Stimulated activated memory B cell treated with anti-CD40 and anti-IgM and Interleukin-4, amounts not matched to agents 10 μg/mL and 1 μg/mL and 100 μg/mL, for 72 hours (primary cell): ENCODE measurements around the gene CPVL.

ENCODE experiments used
- ATAC-seq: fragments of 150-1000 bp; cut with Tn5 transposase; 2 replicates; pipeline ENCODE4 v1.10.0; 2021
- H3K27ac Mint-ChIP-seq: one replicate; pipeline ENCODE4 v1.8.0; 2022; ENCODE audit warnings: mild to moderate bottlenecking, mixed read lengths
- H3K27me3 Mint-ChIP-seq: one replicate; pipeline ENCODE4 v1.8.0; 2022; ENCODE audit warnings: mixed read lengths
- H3K36me3 Mint-ChIP-seq: one replicate; pipeline ENCODE4 v1.8.0; 2022; ENCODE audit warnings: mixed read lengths
- H3K4me1 Mint-ChIP-seq: one replicate; pipeline ENCODE4 v1.8.0; 2022; ENCODE audit warnings: mixed read lengths
- H3K4me3 Mint-ChIP-seq: one replicate; pipeline ENCODE4 v1.8.0; 2022; ENCODE audit warnings: mild to moderate bottlenecking, moderate library complexity, mixed read lengths
- H3K9me3 Mint-ChIP-seq: one replicate; pipeline ENCODE4 v1.8.0; 2022; ENCODE audit warnings: mixed read lengths

The CPVL gene

DNA sequence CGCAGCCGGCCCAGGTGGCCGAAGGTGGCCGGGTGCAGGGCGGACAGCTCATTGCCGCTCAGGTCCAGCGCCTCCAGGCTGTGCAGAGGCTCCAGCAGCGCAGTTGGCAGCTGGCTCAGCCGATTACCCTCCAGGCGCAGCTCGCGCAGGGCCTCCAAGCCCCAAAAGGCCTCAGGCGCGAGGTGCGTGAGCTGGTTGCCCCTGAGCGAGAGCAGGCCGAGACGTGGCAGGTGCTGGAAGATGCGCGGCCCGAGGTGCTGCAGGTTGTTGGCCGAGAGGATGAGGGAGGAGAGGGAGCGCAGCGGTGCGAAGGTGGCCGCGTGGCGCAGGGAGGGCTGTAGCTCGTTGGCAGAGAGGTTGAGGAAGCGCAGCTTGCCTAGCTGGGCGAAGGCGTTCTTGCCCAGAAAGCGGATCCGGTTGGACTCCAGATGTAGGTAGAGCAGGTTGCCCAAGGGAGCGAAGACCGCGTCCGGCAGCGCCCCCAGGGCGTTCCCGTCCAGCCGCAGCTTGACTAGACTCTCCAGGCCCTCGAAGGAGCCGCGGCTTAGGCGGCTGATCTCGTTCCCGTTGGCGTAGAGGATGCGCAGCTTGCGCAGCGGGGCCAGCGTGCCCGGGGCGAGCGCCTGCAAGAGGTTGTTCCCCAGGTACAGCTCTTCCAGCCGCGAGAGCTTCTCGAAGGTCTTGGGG lies 189.1 kb downstream of the CPVL start:
- peak overlapping the region; percentile 27 for H3K4me3 Mint-ChIP-seq
- peaks cover 70% of the 10 kb centered on the region for H3K27me3 Mint-ChIP-seq
- H3K9me3 Mint-ChIP-seq, result no peaks in the 10 kb centered on the region
- ATAC-seq, result no peak
- H3K27ac Mint-ChIP-seq, result no peak overlapping the region
- peaks cover 15% of the 10 kb centered on the region for H3K4me1 Mint-ChIP-seq
- H3K36me3 Mint-ChIP-seq, result no peaks in the 10 kb centered on the region

DNA sequence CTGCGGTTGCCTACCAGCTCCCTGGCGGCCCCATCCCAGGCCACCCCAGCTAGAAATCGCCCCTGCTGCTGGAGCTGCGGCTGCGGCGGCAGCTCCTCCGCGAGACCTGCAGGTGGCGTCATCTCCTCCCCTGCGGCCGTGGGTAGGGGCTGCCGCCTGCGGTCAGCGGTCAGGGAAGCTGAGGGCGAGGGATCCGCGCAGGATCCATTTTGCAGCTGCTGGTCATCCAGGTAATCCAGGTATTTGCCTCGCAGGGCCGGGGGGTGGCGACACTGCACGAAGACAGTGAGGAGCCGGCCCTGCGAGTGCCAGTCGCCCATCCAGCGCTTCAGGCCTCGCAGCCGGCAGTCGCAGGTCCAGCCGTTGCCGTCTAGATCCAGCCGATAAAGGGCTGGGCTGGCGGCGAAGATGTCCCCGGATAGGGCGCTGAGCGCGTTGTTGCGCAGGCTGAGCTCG lies 189.7 kb downstream of the CPVL start:
- no peak overlapping the region for H3K4me3 Mint-ChIP-seq
- ATAC-seq, result no peak
- peaks cover 76% of the 10 kb centered on the region for H3K27me3 Mint-ChIP-seq
- H3K9me3 Mint-ChIP-seq, result no peaks in the 10 kb centered on the region
- H3K4me1 Mint-ChIP-seq, result peaks cover 15% of the 10 kb centered on the region
- no peak overlapping the region for H3K27ac Mint-ChIP-seq
- no peaks in the 10 kb centered on the region for H3K36me3 Mint-ChIP-seq

DNA sequence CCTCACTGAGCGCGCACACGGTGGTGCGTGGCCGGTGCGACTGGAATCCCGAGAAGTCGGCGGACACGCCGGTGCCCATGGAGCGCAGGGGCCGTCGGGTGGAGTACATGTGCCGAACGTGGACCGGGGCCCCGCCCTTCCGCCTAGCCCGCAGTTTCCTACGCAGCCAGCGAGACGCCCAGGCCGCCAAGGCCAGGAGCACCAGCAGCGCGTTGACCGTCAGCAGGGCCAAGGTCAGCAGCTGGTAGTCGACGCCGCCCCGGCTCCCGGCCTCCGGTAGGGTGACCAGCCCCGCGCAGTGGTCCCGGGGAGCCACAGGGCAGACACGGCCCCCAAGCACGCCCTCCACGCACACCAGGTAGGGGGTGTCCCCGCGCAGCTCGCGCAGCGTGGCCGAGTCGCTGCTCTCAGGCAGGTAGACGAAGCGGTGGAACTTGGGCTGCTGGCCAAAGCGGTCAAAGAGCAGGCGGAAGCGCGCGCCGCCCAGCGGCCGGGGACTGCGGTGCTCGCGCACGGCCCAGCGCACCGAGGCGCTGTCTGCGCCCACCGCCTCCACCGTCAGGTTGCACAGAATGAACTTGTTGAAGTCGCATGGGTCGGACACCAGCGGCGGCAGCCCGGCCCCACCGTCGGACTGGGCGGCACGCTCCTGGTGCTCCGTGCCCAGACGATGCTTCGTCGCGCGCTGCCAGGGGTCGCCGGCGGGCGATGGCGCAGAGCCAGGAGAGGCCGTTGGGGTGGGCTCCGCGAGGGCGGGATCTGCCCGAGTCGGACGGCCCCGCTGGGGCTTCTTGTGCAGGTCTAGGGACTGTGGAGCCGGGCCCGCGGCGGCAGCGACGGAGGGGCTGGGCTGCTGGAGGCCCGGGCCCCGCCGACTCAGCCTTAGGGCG lies 190.4 kb downstream of the CPVL start:
- Mint-ChIP-seq H3K9me3 (no peaks in the 10 kb centered on the region), H3K27ac (no peak overlapping the region), H3K27me3 (peaks cover 83% of the 10 kb centered on the region), H3K4me3 (peak overlapping the region; percentile 37), H3K4me1 (peaks cover 15% of the 10 kb centered on the region), H3K36me3 (no peaks in the 10 kb centered on the region)
- ATAC-seq, result no peak

DNA sequence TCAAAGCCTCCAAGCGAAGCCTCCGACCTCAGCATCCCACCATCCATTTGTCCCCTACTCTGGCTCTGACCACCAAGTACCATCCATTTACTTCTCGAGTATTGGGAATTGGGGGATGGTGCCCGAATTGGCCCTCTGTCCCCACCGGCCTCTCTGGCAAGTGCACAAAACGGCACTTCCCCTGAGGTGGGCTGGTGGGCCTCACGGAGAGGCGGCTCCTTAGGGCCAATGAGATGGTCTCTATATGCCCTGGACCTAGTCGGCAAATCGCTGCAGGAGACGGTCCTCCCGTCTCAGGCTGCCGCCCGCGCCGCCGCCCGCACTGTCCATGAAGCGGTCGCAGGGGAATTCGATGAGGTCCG lies 191.0 kb downstream of the CPVL start:
- H3K36me3 Mint-ChIP-seq, result no peaks in the 10 kb centered on the region
- peaks cover 88% of the 10 kb centered on the region for H3K27me3 Mint-ChIP-seq
- ATAC-seq, result no peak
- no peak overlapping the region for H3K27ac Mint-ChIP-seq
- H3K4me3 Mint-ChIP-seq, result peak overlapping the region; percentile 7
- peaks cover 15% of the 10 kb centered on the region for H3K4me1 Mint-ChIP-seq
- H3K9me3 Mint-ChIP-seq, result no peaks in the 10 kb centered on the region

DNA sequence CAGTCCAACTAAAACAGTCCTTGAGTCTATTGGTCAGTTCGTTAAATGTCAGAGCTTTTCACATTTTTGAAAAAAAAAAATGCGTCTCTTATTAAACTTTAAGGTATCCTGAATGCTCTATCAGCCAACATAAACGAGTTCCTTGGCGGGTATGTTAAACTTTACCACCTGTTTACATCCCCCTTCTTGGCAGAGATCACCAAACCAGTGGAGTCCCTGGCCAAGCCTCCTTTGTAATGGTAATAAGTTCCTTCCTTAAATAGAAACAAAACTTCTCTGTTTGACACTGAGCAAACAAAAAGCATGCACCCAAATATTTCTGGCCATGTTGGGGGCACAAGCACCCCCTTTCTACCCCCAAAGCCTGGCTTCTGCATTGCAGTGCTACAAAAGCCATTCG lies 191.4 kb downstream of the CPVL start:
- H3K9me3 Mint-ChIP-seq, result no peaks in the 10 kb centered on the region
- no peak for ATAC-seq
- H3K27me3 Mint-ChIP-seq, result peaks cover 88% of the 10 kb centered on the region
- no peak overlapping the region for H3K4me3 Mint-ChIP-seq
- H3K4me1 Mint-ChIP-seq, result peaks cover 15% of the 10 kb centered on the region
- no peak overlapping the region for H3K27ac Mint-ChIP-seq
- no peaks in the 10 kb centered on the region for H3K36me3 Mint-ChIP-seq

DNA sequence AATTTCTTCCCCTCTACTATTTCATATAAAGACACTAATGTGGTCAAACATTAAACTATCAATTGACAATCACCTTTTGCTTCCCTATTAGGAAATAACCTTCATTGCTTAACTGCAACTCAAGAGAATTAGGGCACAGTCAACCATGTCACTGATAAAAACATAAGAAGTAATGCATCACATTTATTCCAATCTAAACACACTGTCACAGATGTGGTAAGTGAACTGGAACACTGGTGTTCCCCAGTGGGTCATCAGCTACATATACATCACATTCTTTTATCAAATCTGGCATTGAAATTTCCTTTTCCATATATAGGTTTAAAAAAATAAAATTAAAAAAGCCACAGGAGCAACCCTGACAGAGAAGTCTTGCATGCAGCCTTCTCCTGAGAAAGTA lies 191.9 kb downstream of the CPVL start:
- H3K27ac Mint-ChIP-seq, result no peak overlapping the region
- no peak overlapping the region for H3K4me3 Mint-ChIP-seq
- H3K36me3 Mint-ChIP-seq, result no peaks in the 10 kb centered on the region
- H3K9me3 Mint-ChIP-seq, result no peaks in the 10 kb centered on the region
- ATAC-seq, result no peak
- peaks cover 15% of the 10 kb centered on the region for H3K4me1 Mint-ChIP-seq
- H3K27me3 Mint-ChIP-seq, result peaks cover 88% of the 10 kb centered on the region

DNA sequence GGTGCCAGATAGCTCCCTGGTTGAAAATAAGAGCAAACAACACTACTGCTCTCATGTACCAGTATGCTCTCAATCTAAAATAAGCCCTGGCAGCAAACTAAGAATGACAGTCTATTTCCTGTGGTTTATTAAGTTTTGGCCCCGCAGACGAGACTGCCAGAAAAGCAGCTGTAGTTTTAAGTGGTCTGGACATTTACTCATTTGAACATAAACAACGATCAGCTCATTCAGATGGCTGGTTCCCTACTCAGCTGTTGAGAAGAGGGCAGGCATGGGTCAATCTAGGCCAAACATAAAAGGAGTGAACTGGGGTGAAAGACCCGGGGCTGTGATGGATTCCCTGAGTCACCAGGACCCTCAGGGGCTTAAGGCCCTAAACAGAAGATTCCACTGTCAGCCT lies 192.7 kb downstream of the CPVL start:
- H3K9me3 Mint-ChIP-seq, result no peaks in the 10 kb centered on the region
- H3K4me1 Mint-ChIP-seq, result peaks cover 15% of the 10 kb centered on the region
- no peak for ATAC-seq
- H3K27ac Mint-ChIP-seq, result no peak overlapping the region
- H3K4me3 Mint-ChIP-seq, result no peak overlapping the region
- H3K27me3 Mint-ChIP-seq, result peaks cover 87% of the 10 kb centered on the region
- H3K36me3 Mint-ChIP-seq, result no peaks in the 10 kb centered on the region
